A549 (cell line): ENCODE data around the gene STXBP2.

ENCODE experiments used
- CBX8 ChIP-seq: fragments of 200-600 bp; sonication (generic); IDR thresholded peaks from 2 replicates; pipeline ENCODE4 v1.6.1; 2016
- CTCF ChIP-seq: fragments of >200 bp; sonication (Bioruptor Twin); formaldehyde crosslinking; IDR thresholded peaks from 3 replicates; pipeline ENCODE4 v1.5.1; 2016
- EP300 ChIP-seq, 2 experiments: fragments of >200 bp; sonication (Bioruptor Twin); formaldehyde crosslinking; IDR thresholded peaks; 2 replicates in 1 of 2; 3 replicates in 1 of 2; pipeline ENCODE4 v1.6.1; 2016 to 2017
- JUN ChIP-seq, 2 experiments: fragments of >200 bp; sonication (Bioruptor Twin); formaldehyde crosslinking; IDR thresholded peaks; 2 replicates in 1 of 2; 3 replicates in 1 of 2; pipeline ENCODE4 v1.6.1; 2016 to 2017
- POLR2A ChIP-seq: IDR thresholded peaks from 2 replicates; pipeline ENCODE4 v1.6.1; 2012; ENCODE audit warnings: mild to moderate bottlenecking, low read length
- RCOR1 ChIP-seq: fragments of 150-350 bp; IDR thresholded peaks from 2 replicates; pipeline ENCODE4 v1.6.1; 2014; ENCODE audit warnings: antibody characterized with exemption, low read length, low read depth
- RFX5 ChIP-seq: fragments of 450-650 bp; IDR thresholded peaks from 2 replicates; pipeline ENCODE4 v1.7.1; 2014; ENCODE audit warnings: antibody characterized with exemption, mild to moderate bottlenecking, moderate library complexity
- ZNF302 ChIP-seq: fragments of 250-450 bp; sonication (Bioruptor Pico); IDR thresholded peaks from 2 replicates; pipeline ENCODE4 v1.9.0; 2021; ENCODE audit warnings: inconsistent platforms, mild to moderate bottlenecking, moderate library complexity

- no peak for TF ChIP-seq CTCF
- no peak for TF ChIP-seq EP300 (IDR thresholded peaks at IDR 0.05)
- TF ChIP-seq POLR2A, result no peak
- TF ChIP-seq JUN (IDR thresholded peaks at IDR 0.05), result no peak
- no peak for TF ChIP-seq RCOR1
- no peak for TF ChIP-seq RFX5
- no peak for TF ChIP-seq ZNF302 (CRISPR knock-in tag)
- no peak for TF ChIP-seq CBX8
Observed at GRCh38 chr19:7679771-7680605, 43.1 kb downstream of the STXBP2 start.
